IPS-NIHi11 (cell line): Measurements from ENCODE around the gene ZNF592.
"Not testable (repeated sequence)": the region's sequence is repeated elsewhere in the genome, so short reads cannot be mapped to it uniquely, and the experiment has no call there.

Source experiments
- DNase-seq: peaks from one replicate; pipeline ENCODE4 v3.0.0; 2012; ENCODE audit warnings: mixed read lengths, low spot score

Gene ZNF592

DNA sequence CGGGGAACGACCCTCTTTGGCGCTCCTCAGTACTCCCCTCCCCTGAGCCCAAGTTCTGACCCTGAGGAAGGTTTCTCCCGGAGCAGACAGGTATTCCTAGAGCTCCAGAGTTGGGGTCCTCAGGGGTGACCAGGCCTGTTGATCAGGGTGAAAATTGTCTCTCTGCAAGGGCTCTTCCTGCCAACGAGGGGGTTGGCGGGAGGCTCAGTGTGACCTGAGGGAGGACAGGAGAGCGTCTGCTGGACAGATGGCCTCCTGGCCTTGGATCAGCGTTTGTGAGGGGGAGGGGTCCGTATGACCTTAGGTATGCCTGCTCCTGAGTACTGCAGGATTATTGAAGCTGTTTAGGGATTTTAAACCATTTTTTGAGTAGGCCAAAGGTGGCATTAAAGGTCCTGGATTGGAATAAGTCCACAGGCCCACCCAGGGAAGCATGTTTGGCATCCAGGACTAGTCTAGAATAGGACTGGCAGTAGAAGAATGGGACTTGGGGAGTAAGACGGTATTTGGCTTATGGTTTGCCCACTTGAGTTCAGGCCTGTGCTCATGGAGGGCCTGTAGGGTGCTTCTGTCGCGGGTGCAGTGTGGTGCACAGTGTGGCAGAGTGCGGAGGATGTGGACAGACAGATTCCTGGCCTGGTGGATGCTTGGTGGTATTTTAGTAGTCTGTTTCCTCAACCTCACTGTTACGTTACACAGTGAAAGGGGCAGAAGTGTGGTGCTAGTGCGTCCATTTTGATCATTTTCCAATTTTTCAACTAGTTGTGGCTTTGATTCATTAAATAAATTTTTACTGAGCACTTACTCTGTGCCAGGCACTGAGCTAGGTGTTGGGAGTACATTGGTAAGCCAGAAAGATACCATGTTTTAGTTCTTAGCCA, 959 bp downstream of the ZNF592 start:
- DNase-seq, result no peak

DNA sequence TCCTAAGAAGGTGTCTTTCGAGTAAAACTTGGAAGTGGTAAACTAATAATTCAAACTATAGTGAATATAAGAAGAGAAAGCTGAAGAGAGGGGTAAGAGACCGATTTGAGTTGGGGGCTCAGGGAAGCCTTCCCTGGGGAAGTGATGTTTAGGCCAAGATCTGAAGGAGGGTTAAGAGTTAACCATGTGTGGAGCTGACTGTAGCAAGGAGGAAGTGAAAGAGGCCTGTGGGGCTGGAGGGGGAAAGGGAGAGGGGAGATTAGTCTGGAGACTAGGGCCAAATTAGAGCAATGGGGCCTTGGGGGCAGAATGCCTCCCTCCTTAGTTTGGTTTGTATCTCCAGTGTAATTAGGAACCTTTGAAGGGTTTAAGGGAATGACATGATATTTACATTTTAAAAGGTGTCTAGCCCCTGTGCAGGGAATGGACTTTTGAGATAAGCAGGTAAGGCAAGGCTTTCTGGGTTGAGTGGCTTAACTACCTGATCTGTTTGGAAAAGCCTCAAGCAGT, 2.2 kb downstream of the ZNF592 start:
- DNase-seq, result no peak

DNA sequence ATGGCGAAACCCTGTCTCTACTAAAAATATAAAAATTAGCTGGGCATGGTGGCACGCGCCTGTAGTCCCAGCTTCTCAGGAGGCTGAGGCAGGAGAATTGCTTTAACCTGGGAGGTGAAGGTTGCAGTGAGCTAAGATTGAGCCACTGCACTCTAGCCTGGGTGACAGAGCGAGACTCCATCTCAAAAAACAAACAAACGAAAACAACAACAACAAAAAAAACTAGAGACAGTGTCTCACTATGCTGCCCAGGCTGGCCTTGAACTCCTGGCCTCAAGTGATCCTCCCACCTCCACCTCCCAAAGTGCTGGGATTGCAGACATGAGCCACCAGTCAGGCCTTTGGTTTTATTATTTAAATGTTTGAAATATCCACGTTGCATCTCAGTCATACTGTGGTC, 3.3 kb downstream of the ZNF592 start:
- DNase-seq, result not testable (repeated sequence)

DNA sequence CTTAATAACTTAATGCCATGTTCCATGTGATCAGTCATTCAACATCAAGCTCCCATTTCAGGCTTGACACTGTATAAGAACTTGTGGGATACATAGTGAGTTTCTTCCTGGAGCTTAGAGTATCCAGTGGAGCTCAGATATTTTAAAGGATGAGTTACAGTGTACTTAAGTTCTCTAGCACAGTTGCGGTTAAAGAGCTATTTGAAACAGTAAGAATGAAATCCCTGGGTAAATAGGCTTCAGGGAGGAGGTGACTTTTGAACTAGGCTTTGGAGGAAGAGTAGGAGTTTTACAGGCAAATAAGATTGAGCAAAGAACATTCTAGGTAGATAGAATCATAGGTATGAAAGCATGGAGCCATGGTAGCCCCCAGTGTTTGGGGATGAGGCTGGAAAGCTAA, 3.8 kb downstream of the ZNF592 start:
- no peak for DNase-seq

DNA sequence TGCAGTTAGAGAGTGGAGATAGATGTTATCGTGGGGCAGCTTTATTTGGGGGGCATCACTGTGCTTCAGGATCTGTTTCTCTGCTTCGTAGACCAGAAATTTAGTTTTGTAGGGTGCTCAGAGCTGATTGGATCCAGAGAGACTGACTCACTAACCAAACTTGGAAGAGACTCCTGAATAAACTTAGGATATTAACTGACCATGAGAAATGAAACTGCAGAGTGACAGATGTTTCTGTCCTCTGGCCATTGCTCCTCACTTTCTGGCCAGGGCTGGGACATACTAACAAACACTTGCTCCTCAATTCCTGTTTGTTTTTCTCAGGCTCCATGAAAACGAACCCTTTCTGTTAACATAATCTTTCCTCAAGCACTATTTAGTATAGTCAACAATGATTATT, 4.3 kb downstream of the ZNF592 start:
- DNase-seq, result no peak

DNA sequence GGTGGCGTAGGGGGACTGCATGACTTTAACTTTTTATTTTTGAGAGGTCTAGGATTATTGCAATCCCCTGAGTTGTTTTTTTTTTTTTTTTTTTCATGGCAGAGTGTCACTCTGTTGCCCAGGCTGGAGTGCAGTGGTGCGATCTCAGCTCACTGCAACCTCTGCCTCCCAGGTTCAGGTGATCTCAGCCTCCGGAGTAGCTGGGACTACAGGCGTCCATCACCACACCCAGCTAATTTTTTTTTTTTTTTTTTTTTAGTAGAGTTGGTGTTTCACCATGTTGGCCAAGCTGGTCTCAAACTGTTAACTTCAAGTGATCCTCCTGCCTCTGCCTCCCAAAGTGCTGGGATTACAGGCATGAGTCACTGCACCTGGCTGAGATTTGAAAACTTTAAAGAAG, 6.5 kb downstream of the ZNF592 start:
- not testable (repeated sequence) for DNase-seq

DNA sequence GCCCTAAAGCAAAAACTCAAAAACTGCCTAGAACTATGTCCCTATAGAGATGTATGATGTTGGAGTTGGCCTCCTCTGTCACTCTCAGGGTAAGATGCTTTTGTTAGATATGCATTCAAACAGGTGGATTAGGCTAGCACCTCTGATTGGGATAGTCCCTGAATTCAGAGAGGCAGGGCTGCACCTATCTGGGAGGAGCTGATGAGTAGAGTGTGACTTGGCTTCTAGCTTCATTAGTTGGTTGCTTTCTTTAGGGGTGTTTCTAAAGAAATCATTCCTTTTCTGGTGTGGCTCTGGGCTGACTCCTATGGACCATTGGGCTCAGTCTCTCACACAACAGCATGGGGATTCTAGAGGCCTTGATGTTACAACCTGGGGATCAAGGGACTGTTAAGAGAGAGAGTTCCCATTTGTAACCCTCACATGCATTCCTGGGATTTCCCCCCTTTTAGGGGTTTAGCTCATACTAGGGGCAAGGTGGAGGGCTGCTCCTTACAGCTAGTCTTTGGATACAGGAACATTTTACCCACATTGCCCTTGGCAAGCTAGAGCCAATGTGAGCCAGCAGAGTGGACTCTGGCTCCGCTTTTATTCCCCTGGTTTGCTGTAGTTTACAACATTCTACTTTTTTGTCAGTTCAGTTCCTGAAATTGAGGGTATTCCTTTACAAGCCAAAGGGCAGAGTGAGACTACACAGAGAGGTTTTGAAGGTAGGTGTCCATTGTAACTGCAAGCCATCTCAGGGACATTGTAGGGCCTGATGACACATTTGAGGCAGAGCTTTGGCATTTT, 7.5 kb downstream of the ZNF592 start:
- no peak for DNase-seq

DNA sequence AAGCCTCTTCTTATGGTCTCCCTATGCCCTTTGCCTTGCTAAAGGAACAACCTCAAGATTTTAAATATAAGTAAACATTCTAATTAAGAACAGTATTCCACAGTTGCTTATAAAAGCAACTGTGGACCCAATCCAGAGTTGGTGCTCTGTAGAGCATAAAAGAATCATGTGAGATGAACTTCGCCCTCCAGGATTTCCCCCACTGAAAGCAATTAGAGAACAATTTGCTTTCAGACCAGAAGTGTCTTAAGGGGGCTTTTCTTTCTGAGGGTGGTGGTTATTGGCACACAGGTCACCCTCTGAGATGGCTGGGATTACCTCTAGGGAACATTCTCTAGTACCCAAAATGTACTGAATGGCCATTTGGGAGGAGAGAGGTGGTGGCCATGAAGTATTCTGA, 10.6 kb downstream of the ZNF592 start:
- no peak for DNase-seq

DNA sequence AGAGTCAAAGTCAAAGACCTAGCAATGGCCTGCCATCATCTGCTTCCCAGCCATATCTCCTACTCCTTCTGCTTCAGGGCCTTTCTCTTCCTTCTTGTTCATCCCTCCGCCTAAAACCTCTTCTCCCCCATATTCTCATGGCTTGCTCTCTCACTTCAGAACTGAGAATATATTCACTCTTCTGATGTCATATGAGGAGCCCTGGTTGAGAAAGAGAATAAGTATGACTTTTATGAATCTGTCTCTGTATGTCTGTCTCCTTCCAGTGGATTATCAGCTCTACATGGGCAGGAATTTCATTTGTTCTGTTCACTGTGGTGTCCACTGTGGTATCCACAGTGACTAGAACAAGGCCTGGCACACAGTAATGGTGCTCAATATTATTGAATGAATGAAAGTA, 11.8 kb downstream of the ZNF592 start:
- DNase-seq, result no peak

DNA sequence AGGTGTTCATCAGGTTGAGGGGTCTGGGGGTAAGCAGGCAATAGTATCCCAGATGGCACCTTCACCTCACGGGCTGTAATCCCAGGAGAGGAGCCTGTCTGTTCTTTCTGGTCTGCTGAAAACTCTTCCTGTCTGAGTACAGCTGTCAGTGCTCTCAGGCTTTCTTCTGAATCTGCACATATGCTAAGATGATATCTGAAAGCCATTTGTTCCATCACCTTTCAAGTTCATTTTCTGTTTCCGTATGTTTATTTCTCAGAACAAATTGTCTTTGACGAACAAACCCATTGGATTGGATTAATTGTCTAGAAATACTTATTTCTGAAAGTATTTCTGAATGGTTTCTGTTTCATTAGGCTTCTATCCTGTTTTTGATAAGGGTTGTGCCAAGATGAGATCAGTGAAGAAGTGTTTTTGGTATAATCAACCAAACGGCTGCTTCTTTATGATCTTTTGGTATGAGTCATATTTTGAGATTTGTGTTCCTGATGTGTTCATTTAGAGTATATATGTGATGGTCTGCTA, 13.3 kb downstream of the ZNF592 start:
- DNase-seq, result no peak

DNA sequence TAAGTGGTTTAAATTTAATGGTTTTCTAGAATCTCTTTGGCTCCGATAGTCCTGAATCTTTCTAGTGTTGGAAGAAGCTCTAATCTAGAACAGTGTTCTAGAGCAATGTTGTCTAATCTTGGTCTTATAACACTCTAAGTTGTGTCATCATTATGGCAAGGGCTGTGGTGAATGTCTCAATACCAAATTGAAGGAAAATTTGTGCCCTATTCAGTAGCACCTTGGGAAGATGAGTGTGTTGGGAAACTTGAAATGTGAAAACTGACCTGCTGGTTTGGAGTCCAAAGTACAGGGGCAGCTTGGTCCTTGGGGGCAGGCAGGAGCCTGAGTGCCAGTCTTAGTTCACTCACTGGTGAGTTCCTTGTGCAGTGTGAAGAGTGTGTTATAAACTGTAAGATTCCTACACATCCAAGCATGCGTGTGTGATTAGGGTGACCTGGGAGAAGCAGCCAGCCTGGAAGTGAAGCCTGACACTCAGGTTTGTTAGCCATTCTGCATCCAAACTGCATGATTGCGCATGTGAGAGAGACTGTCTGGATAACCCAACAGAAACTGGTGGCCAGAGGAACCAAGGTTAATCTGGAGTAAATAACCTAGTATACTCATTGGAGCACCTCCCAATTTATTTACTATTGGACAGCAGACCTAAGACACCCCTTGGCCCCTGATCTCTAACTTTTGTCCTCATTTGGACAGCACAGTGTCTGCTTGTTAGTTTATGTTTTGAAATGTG, 14.6 kb downstream of the ZNF592 start:
- no peak for DNase-seq

DNA sequence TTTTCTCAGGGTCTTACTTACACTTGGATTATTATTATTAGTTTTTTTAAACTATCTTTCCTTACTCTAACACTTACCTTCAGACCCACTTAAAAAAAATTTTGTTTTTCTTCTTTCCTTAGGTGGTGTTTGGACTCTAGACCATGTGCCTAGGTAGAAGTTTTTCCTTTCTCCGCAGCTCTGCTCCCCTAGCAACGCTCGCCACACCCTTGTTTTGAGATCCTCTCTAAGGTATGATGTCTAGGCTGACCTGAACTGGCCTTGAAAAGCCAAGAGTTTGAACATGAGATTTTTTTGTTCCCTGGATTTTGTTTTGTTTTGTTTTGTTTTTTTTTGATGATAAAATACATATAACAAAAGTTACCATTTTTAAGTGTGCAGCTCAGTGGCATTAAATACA, 16.2 kb downstream of the ZNF592 start:
- no peak for DNase-seq

DNA sequence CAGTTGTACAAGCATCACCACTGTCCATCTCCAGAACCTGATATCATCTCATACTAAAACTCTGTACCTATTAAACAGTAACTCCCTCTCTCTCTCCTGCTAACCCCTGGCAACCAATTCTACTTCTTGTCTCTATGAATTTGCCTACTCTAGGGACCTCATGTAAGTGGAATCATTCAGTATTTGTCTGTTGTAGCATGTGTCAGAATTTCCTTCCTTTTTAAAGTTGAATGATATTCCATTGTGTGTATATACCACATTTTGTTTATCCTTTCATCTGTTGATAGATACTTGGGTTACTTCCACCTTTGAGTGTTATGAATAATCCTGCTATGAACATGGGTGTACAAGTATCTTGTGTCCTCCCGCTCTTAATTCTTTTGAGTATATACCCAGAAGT, 16.6 kb downstream of the ZNF592 start:
- DNase-seq, result no peak

DNA sequence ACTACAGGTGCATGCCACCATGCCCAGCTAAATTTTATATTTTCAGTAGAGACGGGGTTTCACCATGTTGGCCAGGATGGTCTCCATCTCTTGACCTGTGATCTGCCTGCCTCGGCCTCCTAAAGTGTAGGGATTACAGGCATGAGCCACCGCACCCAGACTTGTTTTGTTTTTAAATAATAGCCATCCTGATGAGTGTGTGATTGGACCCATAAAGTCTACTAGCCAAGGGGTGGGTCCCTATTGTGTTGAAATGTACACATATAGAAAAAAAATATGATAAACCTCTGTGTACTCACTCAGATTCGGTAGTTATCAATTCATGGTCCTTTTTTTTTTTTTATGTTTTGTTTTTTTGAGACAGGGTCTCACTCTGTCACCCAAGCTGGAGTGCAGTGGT, 17.3 kb downstream of the ZNF592 start:
- no peak for DNase-seq

DNA sequence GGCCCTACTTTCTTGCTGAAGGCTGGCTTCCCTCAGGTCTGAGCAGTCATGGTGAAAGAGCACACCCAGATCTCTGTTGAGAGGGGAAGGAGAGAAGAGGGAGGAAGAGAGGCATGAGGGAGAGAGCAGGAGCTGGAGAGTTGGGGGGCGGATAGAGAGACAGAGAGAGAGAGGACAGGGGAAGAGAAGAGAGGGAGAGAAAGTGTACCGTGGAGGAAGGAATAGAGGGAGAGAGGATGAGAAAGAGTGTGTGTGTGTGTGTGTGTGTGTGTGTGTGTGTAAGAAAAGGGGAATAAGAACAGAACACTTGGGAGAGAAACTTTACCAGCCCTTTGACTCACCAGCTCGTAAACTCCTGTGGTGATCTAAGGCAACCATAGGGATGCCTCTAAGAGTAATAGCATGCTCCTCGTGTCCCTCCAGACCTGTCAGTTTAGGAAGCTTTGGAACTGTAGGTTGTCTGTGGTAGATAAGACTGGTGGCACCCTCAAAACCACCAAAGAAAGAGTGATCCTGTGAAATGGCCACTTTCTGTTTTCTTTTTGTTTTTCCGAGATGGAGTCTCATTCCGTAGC, 18.2 kb downstream of the ZNF592 start:
- DNase-seq, result no peak

DNA sequence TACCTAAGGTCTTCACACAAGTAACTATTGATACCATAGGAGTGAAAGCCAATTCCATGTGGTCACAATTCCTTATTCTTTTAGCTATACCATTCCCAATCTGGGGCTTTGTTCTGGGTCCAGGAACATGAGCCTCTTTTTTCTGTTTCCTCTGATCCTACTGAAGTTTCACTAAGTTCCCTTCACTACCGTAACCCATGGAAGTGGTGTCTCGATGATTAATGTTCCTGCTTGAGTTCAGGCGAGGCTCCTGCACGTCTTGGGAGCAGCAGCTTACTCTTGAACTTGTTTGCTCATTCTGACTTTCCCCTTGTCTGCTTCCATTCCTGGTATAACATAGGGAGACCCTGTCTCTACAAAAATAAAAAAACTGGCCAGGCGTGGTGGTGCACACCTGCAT, 23.6 kb downstream of the ZNF592 start:
- DNase-seq, result no peak

DNA sequence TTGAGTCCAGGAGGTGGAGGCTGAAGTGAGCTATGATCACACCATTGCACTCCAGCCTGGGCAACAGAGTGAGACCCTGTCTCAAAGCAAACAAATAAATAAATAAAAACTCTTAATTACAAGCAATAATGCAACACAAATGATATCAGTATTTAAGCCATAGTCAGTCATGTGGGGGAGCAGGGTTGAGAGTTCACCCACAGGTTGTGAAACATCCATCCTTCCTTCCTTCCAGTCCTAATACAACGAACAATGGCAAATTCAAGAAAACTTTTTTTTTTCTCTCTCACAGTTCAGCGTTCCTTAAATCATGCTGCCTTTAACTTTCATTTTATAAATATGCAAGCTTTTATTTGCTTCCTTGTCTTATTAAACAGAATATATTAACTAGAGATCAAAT, 24.1 kb downstream of the ZNF592 start:
- no peak for DNase-seq

DNA sequence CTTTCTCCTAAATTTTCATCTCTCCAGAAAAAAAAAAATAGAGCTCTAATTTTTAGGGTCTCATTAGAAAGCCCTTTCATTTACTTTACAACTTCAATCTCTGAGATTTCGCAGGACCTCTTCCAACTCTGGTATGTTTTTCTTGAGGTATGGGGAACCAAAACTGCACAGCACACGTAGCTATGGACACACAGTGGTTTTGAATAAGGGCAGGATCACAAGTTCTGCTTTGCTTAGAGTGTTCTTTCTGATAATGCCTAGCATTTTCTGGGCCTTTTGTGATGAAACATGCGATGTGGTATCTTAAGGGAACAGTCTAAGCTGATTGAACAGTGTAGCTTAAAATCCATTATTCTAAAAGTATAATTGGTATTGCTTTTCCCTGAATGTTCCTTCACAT, 25.3 kb downstream of the ZNF592 start:
- DNase-seq, result no peak

DNA sequence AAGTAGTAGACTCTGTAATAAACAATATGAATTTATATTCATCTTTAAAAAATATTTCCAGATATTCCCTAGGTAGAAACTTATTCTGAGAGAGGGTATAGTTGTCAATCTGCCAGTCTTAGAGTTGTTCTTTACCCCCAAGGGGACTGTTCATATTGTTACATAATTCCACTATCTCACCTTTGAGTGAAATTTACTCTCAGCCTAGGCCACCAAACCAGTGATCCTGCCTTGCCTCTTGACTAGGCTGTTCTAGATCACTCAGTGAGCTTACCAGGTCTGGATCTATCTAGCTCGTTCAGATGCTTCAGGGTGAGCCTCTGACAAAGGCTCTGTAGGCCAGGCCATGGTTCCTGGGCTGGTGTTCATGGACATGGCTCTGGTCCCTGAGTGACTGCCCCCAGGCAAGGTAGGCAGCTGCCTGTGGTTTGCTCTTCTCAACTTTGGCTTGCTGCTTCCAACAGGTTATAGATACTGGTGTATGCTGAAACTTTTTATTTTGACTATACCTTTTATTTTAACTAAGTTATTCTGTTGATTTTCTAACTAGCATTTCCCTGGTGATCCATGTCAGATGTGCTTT, 27.6 kb downstream of the ZNF592 start:
- no peak for DNase-seq

DNA sequence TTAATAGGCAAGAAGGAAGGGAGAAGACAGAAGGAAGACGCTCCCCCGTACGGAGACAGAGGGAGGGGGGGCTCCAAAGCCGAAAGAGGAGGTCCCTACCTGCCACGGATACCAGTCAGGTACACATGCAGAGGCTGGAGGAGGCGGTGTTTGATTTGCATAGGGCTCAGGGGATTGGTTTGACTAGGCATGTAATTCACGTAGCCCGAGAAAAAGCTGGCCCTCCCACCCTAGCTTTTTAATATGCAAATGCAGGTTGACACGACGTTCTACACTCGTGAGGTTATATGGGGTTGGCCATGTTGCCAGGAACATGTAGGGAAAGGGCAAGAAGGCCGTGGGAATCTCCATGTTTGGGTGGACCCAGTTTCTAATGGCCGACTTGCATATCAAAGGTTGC, 29.8 kb downstream of the ZNF592 start:
- peak; percentile 34 for DNase-seq

DNA sequence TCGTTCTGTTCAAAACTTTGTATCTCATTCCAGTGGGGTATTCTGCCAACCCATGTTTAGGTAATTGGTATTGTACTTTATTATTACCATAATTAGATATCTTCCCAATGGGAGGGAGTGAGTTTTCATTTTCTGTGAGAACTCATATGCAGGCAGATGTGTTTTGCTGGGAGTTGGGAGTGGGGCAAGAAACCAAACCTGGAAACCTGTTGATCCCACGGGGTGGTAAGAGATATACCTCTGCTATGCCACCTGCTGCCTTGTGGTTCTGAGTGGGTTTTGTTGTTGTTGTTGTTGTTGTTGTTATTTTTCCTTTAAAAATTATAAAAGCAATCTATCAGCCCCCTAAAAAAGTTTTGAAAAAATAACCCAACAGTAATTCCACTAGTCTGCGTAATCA, 32.1 kb downstream of the ZNF592 start:
- DNase-seq, result no peak

DNA sequence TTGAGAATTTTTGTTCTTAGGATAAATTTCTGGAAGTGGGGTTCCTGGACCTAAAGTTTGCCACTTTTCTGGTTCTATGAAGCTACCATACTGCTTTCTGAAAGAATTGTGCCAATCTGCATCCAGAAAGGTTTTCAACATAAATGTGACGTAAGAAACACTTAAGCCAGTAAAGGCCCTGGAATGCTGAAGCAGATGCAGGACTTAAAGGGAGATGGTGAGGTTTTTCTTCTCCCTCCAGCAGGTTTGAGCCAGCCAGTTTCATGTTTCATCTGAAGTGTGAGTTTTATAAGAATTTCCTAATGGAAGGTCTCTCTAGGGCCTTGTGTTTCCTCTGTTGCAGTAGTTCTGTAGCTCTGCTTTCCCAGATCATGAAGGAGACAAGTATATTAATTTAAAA, 33.1 kb downstream of the ZNF592 start:
- DNase-seq, result no peak
